SK-N-SH treated with all-trans-retinoic acid at 6 μM for 48 hours (cell line): ENCODE measurements around the gene BRCA2.

Experiments used
- CREB5 ChIP-seq: fragments of 250-450 bp; sonication (Bioruptor Pico); IDR thresholded peaks from 2 replicates; pipeline ENCODE4 v1.5.1; 2020; ENCODE audit warnings: low read depth, mild to moderate bottlenecking, moderate library complexity
- RARB ChIP-seq: fragments of 250-450 bp; sonication (Bioruptor Pico); IDR thresholded peaks from 2 replicates; pipeline ENCODE4 v1.8.0; 2021; ENCODE audit warnings: mild to moderate bottlenecking, moderate library complexity
- SNAI2 ChIP-seq: fragments of 250-450 bp; sonication (Bioruptor Pico); IDR thresholded peaks from 2 replicates; pipeline ENCODE4 v1.5.0; 2020; ENCODE audit warnings: mild to moderate bottlenecking, moderate library complexity
- TCF4 ChIP-seq: fragments of 250-450 bp; sonication (Bioruptor Pico); IDR thresholded peaks from 2 replicates; pipeline ENCODE4 v1.8.0; 2021; ENCODE audit warnings: mild to moderate bottlenecking, moderate library complexity, borderline replicate concordance
- ZFP3 ChIP-seq: fragments of 250-450 bp; sonication (Bioruptor Pico); IDR thresholded peaks from 2 replicates; pipeline ENCODE4 v1.5.0; 2020; ENCODE audit warnings: mild to moderate bottlenecking, moderate library complexity
- ZFP30 ChIP-seq: fragments of 450-650 bp; formaldehyde crosslinking; IDR thresholded peaks from 2 replicates; pipeline ENCODE4 v1.5.0; 2022; ENCODE audit warnings: mild to moderate bottlenecking, moderate library complexity
- ZNF8 ChIP-seq: fragments of 450-650 bp; formaldehyde crosslinking; IDR thresholded peaks from 2 replicates; pipeline ENCODE4 v1.5.0; 2020; ENCODE audit warnings: mild to moderate bottlenecking, moderate library complexity
- TF ChIP-seq, protein P1 (sequence below): fragments of 250-450 bp; sonication (Bioruptor Pico); IDR thresholded peaks from 2 replicates; pipeline ENCODE4 v1.5.0; 2020; ENCODE audit warnings: mild to moderate bottlenecking, moderate library complexity

GRCh38 chr13:32381539-32381938, 66.2 kb downstream of the BRCA2 start:
- TF ChIP-seq SNAI2 (CRISPR knock-in tag): no peak
- TF ChIP-seq RARB (CRISPR knock-in tag): no peak
- TF ChIP-seq TCF4 (CRISPR knock-in tag): no peak
- TF ChIP-seq ZNF8: no peak
- no peak for TF ChIP-seq ZFP30
- no peak for TF ChIP-seq ZFP3 (CRISPR knock-in tag)
- TF ChIP-seq, protein P1, sequence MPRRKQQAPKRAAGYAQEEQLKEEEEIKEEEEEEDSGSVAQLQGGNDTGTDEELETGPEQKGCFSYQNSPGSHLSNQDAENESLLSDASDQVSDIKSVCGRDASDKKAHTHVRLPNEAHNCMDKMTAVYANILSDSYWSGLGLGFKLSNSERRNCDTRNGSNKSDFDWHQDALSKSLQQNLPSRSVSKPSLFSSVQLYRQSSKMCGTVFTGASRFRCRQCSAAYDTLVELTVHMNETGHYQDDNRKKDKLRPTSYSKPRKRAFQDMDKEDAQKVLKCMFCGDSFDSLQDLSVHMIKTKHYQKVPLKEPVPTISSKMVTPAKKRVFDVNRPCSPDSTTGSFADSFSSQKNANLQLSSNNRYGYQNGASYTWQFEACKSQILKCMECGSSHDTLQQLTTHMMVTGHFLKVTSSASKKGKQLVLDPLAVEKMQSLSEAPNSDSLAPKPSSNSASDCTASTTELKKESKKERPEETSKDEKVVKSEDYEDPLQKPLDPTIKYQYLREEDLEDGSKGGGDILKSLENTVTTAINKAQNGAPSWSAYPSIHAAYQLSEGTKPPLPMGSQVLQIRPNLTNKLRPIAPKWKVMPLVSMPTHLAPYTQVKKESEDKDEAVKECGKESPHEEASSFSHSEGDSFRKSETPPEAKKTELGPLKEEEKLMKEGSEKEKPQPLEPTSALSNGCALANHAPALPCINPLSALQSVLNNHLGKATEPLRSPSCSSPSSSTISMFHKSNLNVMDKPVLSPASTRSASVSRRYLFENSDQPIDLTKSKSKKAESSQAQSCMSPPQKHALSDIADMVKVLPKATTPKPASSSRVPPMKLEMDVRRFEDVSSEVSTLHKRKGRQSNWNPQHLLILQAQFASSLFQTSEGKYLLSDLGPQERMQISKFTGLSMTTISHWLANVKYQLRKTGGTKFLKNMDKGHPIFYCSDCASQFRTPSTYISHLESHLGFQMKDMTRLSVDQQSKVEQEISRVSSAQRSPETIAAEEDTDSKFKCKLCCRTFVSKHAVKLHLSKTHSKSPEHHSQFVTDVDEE (CRISPR knock-in tag): no peak
- TF ChIP-seq CREB5 (CRISPR knock-in tag): no peak
